ENCODE measurements around the gene PSMD5. TPM values are rescaled to one million over a fixed set of nuclear protein-coding genes. Genes with fewer than 3 reads are reported as not detected.

The PSMD5 gene
- total and polyA plus RNA-seq, 10 of the 15 experiments (the other 5 are each of a cell fraction or from before 2014, with no cell fraction given) = 8.8 to 47.7 (median 25.1) TPM

- TF ChIP-seq, protein P1, sequence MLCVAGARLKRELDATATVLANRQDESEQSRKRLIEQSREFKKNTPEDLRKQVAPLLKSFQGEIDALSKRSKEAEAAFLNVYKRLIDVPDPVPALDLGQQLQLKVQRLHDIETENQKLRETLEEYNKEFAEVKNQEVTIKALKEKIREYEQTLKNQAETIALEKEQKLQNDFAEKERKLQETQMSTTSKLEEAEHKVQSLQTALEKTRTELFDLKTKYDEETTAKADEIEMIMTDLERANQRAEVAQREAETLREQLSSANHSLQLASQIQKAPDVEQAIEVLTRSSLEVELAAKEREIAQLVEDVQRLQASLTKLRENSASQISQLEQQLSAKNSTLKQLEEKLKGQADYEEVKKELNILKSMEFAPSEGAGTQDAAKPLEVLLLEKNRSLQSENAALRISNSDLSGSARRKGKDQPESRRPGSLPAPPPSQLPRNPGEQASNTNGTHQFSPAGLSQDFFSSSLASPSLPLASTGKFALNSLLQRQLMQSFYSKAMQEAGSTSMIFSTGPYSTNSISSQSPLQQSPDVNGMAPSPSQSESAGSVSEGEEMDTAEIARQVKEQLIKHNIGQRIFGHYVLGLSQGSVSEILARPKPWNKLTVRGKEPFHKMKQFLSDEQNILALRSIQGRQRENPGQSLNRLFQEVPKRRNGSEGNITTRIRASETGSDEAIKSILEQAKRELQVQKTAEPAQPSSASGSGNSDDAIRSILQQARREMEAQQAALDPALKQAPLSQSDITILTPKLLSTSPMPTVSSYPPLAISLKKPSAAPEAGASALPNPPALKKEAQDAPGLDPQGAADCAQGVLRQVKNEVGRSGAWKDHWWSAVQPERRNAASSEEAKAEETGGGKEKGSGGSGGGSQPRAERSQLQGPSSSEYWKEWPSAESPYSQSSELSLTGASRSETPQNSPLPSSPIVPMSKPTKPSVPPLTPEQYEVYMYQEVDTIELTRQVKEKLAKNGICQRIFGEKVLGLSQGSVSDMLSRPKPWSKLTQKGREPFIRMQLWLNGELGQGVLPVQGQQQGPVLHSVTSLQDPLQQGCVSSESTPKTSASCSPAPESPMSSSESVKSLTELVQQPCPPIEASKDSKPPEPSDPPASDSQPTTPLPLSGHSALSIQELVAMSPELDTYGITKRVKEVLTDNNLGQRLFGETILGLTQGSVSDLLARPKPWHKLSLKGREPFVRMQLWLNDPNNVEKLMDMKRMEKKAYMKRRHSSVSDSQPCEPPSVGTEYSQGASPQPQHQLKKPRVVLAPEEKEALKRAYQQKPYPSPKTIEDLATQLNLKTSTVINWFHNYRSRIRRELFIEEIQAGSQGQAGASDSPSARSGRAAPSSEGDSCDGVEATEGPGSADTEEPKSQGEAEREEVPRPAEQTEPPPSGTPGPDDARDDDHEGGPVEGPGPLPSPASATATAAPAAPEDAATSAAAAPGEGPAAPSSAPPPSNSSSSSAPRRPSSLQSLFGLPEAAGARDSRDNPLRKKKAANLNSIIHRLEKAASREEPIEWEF (IDR thresholded peaks at IDR 0.05; ENCODE audit: insufficient replicate concordance, low read depth, low read length) = no peak
- TF ChIP-seq CBFB (IDR thresholded peaks at IDR 0.05; ENCODE audit: low read depth) = no peak
- TF ChIP-seq, protein P2, sequence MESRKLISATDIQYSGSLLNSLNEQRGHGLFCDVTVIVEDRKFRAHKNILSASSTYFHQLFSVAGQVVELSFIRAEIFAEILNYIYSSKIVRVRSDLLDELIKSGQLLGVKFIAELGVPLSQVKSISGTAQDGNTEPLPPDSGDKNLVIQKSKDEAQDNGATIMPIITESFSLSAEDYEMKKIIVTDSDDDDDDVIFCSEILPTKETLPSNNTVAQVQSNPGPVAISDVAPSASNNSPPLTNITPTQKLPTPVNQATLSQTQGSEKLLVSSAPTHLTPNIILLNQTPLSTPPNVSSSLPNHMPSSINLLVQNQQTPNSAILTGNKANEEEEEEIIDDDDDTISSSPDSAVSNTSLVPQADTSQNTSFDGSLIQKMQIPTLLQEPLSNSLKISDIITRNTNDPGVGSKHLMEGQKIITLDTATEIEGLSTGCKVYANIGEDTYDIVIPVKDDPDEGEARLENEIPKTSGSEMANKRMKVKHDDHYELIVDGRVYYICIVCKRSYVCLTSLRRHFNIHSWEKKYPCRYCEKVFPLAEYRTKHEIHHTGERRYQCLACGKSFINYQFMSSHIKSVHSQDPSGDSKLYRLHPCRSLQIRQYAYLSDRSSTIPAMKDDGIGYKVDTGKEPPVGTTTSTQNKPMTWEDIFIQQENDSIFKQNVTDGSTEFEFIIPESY (IDR thresholded peaks at IDR 0.05) = no peak
- TF ChIP-seq CREM (IDR thresholded peaks at IDR 0.05; ENCODE audit: low read depth) = no peak
- TF ChIP-seq CBX3 (IDR thresholded peaks at IDR 0.05; ENCODE audit: borderline replicate concordance, low read depth) = no peak
- no peak for TF ChIP-seq E2F8 (IDR thresholded peaks at IDR 0.05; ENCODE audit: low read depth, partially characterized antibody)
- TF ChIP-seq MYC (IDR thresholded peaks at IDR 0.05; ENCODE audit: insufficient read depth, insufficient read length, insufficient replicate concordance, low read length, severe bottlenecking) = no peak
- no peak for TF ChIP-seq REST (IDR thresholded peaks at IDR 0.05; ENCODE audit: low read depth, low read length)
Observed at GRCh38 chr9:120774719-120775118, 68.0 kb downstream of the PSMD5 start (continued).

All from GM12878 (cell line).